ENCODE data around the gene DNM3. TPM values are rescaled to one million over a fixed set of nuclear protein-coding genes. Genes with fewer than 3 reads are reported as not detected.

Gene DNM3
- total RNA-seq, 1 experiment from 2014 or later, result 1.7 TPM

GRCh38 chr1:171973421-171973820 is 132.1 kb downstream of the DNM3 start:
- no peak for DNase-seq (ENCODE audit: low read depth)

GRCh38 chr1:171981303-171981702 is 140.0 kb downstream of the DNM3 start:
- no peak for DNase-seq (ENCODE audit: low read depth)

GRCh38 chr1:171983584-171983983 is 142.3 kb downstream of the DNM3 start:
- peak; percentile 35 for DNase-seq (ENCODE audit: low read depth)

GRCh38 chr1:171984262-171984661 is 143.0 kb downstream of the DNM3 start:
- peak; percentile 33 for DNase-seq (ENCODE audit: low read depth)

- DNase-seq (ENCODE audit: low read depth), result peak; percentile 30
These were observed 143.7 kb downstream of the DNM3 start for GRCh38 chr1:171984850-171985485.

- peak; percentile 23 for DNase-seq (ENCODE audit: low read depth)
These were observed 144.3 kb downstream of the DNM3 start for GRCh38 chr1:171985639-171986038.

DNA sequence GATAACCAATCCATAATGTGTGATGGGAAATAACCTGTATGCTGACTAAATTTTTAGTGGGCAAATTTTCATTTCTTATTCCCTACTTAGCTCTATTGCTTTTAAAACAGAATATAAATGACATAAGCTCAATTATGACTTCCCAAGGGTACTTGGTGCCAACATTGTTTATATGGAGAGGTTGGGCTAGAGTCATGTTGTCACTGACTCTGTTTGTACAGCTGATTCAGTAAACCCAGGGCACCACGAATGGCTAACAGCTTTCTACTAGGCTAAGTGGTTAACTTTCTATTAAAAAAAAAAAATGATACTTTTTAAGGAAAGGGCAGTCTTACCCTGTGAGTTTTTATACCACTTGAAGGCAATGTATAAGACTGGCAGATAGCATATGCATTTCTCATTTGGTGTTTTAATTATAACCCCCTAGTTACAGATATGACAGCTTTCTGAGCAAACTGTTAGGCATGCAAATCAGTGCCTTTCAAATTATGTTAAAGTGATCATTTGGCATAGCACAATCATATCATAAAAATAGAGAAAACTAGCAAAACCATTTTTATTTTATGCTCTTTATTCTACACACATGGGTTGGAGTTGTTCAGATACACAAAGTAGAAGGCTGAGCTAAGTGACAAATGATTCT is 147.1 kb downstream of the DNM3 start:
- DNase-seq (ENCODE audit: low read depth), result no peak

DNA sequence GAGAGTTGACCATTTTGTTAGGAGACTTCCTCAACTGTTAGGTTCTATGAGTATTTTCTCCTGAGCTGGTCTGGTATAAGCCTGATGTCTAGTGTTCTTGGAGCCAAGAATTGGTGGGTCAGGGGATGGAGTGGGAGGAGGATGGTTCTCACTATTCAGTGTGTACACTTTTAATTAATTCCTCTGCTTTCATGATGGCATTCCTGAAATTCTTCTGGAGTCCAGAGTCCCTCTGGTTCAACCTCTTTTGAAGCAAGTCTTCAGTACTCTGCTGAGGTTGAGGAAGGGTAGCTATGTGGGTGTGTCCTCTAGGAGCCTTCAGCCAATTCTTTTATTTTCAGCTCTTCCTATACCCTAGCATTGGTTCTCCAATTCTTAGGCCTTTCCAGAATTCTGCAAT is 149.1 kb downstream of the DNM3 start:
- no peak for DNase-seq (ENCODE audit: low read depth)

DNA sequence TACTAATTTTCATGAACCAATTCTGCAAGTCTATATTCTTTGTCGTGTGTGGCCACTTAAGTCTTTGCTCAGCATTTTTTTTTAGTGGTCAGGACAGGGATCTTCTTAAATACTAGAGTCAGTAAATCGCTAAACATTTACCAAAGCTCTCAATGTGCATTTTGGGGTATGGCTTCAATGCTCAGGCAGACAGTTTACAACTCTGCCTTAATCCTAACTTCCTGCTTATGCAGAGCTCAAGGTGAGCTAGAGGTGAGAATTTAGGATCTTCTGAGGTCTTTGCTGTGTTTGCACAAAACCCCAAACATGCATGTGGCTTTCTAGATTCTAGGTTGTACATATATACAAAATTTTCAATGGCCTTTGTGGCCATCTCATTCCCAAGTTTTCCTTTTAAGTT is 153.0 kb downstream of the DNM3 start:
- DNase-seq (ENCODE audit: low read depth), result no peak

DNA sequence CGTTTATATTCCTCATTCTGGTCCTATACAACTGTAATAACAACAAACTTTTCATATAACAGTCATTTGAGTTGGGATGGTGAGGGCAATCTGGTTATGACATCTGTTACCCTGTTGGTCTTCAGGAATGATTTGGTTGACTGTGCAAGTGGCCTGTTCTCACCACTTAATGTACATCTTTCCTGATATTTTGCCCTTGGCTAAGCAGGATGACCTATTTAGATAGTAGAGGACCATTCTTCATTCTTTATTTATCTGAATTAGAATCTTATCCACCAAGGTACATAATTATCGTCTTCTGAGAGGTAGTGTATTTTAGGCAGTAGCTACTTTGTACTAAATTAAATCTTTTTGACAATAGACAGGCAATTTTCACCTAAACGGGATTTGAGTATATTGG is 154.3 kb downstream of the DNM3 start:
- no peak for DNase-seq (ENCODE audit: low read depth)

DNA sequence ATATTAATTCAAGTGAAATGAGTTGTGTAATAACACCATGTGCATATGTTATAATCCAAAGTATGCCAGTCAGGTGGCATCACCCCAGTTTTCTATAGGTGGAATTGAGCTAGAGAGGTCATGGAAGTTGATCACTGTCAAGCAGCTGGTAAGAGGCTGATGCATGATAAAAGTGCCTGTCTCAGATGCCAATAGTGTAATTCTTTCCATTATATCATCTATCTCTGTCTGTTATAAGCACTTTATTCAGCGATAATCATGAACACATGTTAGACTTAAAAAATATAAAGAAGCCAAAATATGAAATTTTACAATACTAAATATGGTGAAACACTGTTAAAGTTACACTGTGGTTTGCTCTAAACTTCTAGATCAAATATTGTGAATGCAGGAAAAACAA is 156.6 kb downstream of the DNM3 start:
- DNase-seq (ENCODE audit: low read depth), result no peak

DNA sequence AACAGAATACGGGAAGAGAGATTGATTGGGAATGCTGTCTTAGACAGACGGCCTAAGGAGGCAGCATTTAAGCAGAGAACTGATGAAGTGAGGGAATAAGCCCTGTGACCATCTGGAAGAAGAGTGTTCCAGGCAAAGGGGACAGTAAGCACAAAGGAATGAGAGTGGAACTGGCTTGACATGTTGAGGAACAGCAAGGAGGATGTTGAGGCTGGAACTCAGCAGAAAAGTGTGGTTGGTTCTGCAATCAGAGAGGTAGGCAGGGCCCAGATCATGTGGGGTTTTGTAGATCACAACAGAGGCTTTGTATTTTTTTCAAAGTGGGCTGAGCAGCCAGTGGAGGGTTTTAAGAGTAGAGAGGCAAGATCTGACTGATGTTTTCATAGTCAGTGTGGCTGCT is 157.4 kb downstream of the DNM3 start:
- peak; percentile 7 for DNase-seq (ENCODE audit: low read depth)

DNA sequence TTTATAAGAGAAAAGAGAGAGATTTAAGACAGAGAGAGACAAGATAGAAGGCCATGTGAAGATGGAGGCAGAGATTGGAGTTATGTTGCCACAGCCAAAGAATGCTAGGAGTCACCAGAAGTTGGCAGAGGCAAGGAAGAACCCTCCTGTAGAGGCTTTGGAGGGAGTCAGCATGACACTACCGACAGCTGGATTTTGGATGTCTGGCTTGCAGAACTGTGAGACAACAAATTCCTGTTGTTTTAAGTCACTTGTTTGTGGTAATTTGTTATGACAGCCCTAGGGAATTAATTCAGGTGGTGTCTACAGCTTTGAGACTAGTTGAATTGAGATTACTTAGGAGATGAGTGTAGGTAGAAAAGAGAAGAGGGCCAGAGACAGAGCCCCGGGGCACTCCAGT is 158.5 kb downstream of the DNM3 start:
- peak; percentile 69 for DNase-seq (ENCODE audit: low read depth)

GRCh38 chr1:172001288-172001687 is 160.0 kb downstream of the DNM3 start:
- DNase-seq (ENCODE audit: low read depth), result no peak

- peak; percentile 65 for DNase-seq (ENCODE audit: low read depth)
These were observed 161.5 kb downstream of the DNM3 start for GRCh38 chr1:172002725-172003345.

DNA sequence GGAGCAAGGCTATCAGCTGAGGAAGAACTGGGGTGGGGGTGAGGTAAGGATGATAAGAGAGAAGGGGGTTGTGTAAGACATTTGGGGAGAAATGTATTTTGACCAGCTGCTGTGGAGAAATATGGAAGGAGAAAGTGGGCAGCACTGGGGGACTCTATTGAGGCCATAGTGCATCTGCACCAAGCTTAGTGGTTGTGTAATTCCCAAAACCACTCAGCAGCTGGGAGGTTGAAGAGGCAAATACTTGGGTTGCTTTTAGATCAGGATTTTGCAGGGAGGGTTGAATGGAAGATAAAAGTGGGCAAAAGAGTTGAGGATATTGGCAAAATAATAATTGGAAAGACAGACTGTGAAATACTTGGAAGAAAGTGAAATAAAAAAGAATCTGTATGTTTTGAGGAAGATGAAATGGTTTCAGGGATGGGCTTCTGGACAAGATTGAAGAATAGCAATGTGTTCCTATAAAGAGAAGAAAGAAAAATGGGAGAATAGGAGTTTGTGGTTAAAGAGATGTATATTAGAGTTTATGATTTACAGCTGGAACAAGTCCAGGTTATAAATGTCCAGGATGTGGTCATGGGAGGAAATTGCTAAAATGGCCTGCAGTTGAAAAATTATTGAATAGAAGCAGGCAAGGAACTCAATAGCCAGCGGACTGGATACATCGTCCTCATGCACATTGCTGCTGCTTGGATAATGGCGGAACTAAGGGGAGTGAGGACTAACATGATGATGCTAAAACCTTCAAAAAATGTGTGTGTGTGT is 162.7 kb downstream of the DNM3 start:
- peak; percentile 28 for DNase-seq (ENCODE audit: low read depth)

DNA sequence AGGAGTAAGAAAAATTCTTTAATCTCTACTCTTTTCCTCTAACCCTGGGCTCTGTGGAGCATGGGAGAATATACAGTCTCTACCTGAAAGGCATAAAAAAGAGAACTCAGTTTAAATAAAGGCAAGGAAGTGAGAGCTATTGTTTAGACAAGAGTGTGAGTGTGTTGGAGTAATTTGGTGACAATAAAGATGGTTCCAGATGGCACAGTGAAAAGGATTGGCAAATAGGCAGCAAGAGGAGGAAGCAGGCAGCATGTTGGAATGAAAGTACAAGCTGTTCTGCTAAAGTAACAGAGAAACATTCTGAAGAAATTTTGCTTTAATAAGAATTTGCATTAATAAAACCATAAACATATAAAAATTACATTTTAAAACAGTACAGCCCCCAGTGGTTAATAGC is 163.4 kb downstream of the DNM3 start:
- DNase-seq (ENCODE audit: low read depth), result no peak

DNA sequence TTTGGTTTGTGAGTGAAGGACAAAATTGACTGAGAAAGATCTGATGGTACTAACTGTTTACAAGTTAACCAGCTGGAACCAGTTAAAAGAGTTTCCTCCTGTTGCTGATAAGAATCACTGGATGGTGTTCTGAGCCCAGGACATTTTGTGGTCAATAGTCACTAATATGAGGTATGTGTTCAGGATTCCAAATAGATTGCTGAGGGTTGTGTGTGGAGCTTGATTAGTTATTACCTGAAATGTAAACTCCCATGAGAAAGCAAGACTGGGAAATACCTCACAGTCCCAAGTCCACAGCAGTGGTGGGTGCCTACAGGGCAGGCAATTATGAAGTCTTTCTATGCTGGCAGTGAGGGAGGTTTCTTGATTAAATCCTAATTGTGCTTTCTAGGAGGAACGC is 164.6 kb downstream of the DNM3 start:
- DNase-seq (ENCODE audit: low read depth), result peak; percentile 81

- no peak for DNase-seq (ENCODE audit: low read depth)
These were observed 165.4 kb downstream of the DNM3 start for GRCh38 chr1:172006660-172007059.

DNA sequence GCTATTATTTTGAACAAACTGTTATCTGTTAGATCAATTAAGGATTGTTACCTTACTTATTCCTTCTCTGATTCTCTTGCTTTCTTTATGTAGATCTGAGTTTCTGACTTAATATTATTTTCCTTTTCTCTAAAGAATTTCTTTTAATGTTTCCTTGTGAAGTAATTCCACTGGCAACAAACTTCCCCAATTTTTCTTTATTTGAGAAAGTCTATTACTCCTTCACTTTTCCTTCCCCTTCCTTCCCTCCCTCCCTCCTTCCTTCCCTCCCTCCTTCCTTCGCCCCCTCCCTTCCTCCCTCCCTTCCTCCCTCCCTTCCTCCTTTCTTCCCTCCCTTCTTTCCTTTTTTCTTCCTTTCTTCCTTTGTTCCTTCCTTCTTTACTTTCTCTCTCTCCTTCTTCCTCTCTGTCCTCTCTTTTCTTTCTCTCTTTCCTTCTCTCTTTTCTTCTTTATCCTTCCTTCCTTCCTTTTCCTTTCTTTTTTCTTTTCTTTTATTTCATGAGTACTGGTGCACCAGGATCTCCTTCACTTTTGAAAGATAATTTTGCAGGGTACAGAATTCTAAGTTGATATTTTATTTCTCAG is 177.5 kb downstream of the DNM3 start:
- no peak for DNase-seq (ENCODE audit: low read depth)

DNA sequence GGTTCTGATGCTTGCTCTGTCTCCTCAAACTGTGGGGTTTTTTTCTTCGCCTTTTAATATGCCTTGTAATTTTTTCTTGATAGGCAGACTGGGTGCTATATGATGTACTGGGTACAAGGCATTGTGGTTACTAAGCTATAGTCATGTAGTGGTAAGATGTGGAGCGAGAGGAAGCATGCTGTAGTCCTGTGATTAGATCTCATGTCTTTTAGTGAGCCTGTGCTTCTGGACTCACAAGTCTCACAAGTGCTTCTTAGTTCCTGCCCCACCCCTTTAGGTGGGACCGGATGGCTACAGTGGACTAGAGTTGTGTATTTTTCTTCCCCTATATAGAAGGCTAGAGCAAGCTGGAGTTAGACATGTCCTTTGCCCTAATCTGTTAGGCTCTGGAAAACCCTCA is 178.7 kb downstream of the DNM3 start:
- DNase-seq (ENCODE audit: low read depth), result no peak

GRCh38 chr1:172024516-172024915 is 183.2 kb downstream of the DNM3 start:
- DNase-seq (ENCODE audit: low read depth), result no peak
